ENCODE data around the gene FNBP1L. TPM values are rescaled to one million over a fixed set of nuclear protein-coding genes. Genes with fewer than 3 reads are reported as not detected.

Gene FNBP1L
- total RNA-seq, 1 experiment from 2014 or later, result 0.41 TPM

DNA sequence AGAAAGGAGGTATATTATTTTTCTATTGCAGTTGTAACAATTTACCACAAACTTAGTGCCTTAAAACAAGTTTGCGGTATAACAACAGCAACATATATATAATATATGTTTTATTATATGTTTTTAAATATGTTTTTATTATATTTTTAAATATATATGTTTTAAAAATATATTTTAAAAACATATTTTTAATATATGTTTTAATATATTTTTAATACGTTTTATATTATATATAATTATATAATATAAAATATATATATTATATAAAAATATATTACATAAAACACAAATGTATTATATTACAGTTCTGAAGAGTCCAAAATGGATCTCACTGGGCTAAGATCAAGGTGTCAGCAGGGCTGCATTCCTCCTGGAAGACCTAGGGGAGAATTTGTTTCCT, 27.5 kb upstream of the FNBP1L start:
- Histone ChIP-seq H3K4me2 (ENCODE audit: low read depth, low read length, poor library complexity, severe bottlenecking) (no peak overlapping the region), H3K79me2 (ENCODE audit: low read length) (no peaks in the 10 kb centered on the region), H3K9ac (ENCODE audit: low read length) (no peak overlapping the region), H4K20me1 (ENCODE audit: insufficient read depth, low read depth, low read length) (no peaks in the 10 kb centered on the region), H3K27ac (ENCODE audit: low read length) (no peak overlapping the region), H3K9me2 (replicated peaks; ENCODE audit: insufficient read depth, low read length) (no peaks in the 10 kb centered on the region), H3K27me3 (ENCODE audit: low read length) (no peaks in the 10 kb centered on the region), H3K4me3 (ENCODE audit: low read length) (no peak overlapping the region), H3K9me3 (ENCODE audit: low read length) (no peaks in the 10 kb centered on the region), H2AFZ (ENCODE audit: low read length) (no peak overlapping the region), H3K4me1 (ENCODE audit: low read length) (peaks cover 7% of the 10 kb centered on the region), H3K36me3 (ENCODE audit: insufficient read depth, low read length) (no peaks in the 10 kb centered on the region)
- DNase-seq, result no peak

DNA sequence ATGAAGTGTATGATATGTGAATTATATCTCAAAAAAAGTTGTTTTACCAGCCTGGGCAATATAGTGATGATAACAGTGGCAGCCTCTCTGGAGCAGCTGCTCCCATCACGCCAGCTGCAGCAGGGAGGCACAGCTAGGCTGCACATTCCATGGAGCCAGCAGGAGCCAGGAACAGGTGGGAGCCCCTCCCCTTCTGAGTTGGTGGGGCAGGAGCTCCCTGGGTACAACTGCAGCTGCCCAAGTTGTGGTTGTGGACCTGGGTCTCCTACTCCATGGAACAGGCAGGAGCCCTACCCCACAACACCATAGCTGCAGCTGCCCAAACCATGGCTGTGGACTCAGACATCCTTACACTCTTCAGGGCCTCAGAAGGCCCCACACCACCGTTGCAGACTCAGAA, 21.7 kb upstream of the FNBP1L start:
- Histone ChIP-seq H4K20me1 (ENCODE audit: insufficient read depth, low read depth, low read length) (no peaks in the 10 kb centered on the region), H3K36me3 (ENCODE audit: insufficient read depth, low read length) (no peaks in the 10 kb centered on the region), H3K9me2 (replicated peaks; ENCODE audit: insufficient read depth, low read length) (no peaks in the 10 kb centered on the region), H3K27me3 (ENCODE audit: low read length) (no peaks in the 10 kb centered on the region), H3K4me3 (ENCODE audit: low read length) (no peak overlapping the region), H3K4me1 (ENCODE audit: low read length) (no peaks in the 10 kb centered on the region), H2AFZ (ENCODE audit: low read length) (no peak overlapping the region), H3K27ac (ENCODE audit: low read length) (no peak overlapping the region), H3K79me2 (ENCODE audit: low read length) (no peaks in the 10 kb centered on the region), H3K9ac (ENCODE audit: low read length) (no peak overlapping the region), H3K9me3 (ENCODE audit: low read length) (no peaks in the 10 kb centered on the region), H3K4me2 (ENCODE audit: low read depth, low read length, poor library complexity, severe bottlenecking) (no peak overlapping the region)
- no peak for DNase-seq

DNA sequence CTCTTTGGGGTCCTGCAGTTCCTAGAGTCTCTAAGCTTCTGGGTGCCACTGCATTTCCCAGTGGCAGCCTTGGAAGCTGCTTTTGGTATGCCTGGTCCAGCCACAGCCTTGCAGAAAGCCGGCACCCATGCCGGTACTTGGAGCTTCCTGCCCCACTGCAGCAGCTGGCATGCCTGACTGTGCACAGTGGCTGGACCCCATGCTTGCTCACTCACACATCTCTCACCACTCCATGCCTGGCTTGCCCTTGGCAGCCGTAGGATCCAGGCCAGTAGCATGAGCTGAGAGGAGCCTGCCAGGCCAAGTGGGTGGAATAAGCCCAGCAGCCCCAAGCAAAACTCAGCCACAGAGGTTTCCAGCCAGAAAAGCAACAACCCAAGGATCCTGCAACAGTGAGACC, 20.3 kb upstream of the FNBP1L start:
- Histone ChIP-seq H3K27me3 (ENCODE audit: low read length) (no peaks in the 10 kb centered on the region), H3K9ac (ENCODE audit: low read length) (no peak overlapping the region), H4K20me1 (ENCODE audit: insufficient read depth, low read depth, low read length) (no peaks in the 10 kb centered on the region), H3K9me3 (ENCODE audit: low read length) (no peaks in the 10 kb centered on the region), H2AFZ (ENCODE audit: low read length) (no peak overlapping the region), H3K9me2 (replicated peaks; ENCODE audit: insufficient read depth, low read length) (no peaks in the 10 kb centered on the region), H3K4me3 (ENCODE audit: low read length) (no peak overlapping the region), H3K36me3 (ENCODE audit: insufficient read depth, low read length) (no peaks in the 10 kb centered on the region), H3K4me2 (ENCODE audit: low read depth, low read length, poor library complexity, severe bottlenecking) (no peak overlapping the region), H3K4me1 (ENCODE audit: low read length) (no peaks in the 10 kb centered on the region), H3K79me2 (ENCODE audit: low read length) (no peaks in the 10 kb centered on the region), H3K27ac (ENCODE audit: low read length) (no peak overlapping the region)
- no peak for DNase-seq

- no peak overlapping the region for H3K9ac ChIP-seq (ENCODE audit: low read length)
- DNase-seq, result peak; percentile 57
- H2AFZ ChIP-seq (ENCODE audit: low read length), result no peak overlapping the region
- peaks cover 3% of the 10 kb centered on the region; the same call in 1 of the 2 replicates for H3K4me1 ChIP-seq (ENCODE audit: low read length)
- H4K20me1 ChIP-seq (ENCODE audit: insufficient read depth, low read depth, low read length), result no peaks in the 10 kb centered on the region
- H3K9me2 ChIP-seq (replicated peaks; ENCODE audit: insufficient read depth, low read length), result no peaks in the 10 kb centered on the region
- H3K27me3 ChIP-seq (ENCODE audit: low read length), result no peaks in the 10 kb centered on the region
- no peaks in the 10 kb centered on the region for H3K36me3 ChIP-seq (ENCODE audit: insufficient read depth, low read length)
- no peaks in the 10 kb centered on the region for H3K79me2 ChIP-seq (ENCODE audit: low read length)
- H3K4me2 ChIP-seq (ENCODE audit: low read depth, low read length, poor library complexity, severe bottlenecking), result no peak overlapping the region
- H3K4me3 ChIP-seq (ENCODE audit: low read length), result no peak overlapping the region
- H3K27ac ChIP-seq (ENCODE audit: low read length), result no peak overlapping the region
- no peaks in the 10 kb centered on the region for H3K9me3 ChIP-seq (ENCODE audit: low read length)
Observed at GRCh38 chr1:93433407-93433961, 14.4 kb upstream of the FNBP1L start.

DNA sequence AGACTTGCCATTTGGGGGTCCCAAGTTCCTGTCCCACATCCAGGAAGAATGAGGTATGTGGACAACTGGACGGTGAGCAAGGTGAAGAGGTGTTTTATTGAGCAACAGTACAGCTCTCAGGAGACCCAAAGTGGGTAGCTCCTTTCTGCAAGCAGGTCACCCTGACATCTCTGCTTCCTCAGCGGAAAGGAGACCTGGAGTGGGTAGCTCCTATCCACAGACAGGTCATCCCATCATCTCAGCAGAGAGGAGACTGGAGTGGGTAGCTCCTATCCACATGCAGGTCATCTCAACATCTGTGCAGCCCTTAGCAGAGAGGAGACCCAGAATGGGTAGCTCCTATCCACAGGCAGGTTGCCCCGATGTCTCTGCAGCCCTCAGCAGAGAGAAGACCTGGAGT, 13.8 kb upstream of the FNBP1L start:
- H3K4me2 ChIP-seq (ENCODE audit: low read depth, low read length, poor library complexity, severe bottlenecking), result no peak overlapping the region
- H3K9ac ChIP-seq (ENCODE audit: low read length), result no peak overlapping the region
- no peaks in the 10 kb centered on the region for H3K9me3 ChIP-seq (ENCODE audit: low read length)
- H4K20me1 ChIP-seq (ENCODE audit: insufficient read depth, low read depth, low read length), result no peaks in the 10 kb centered on the region
- H3K4me3 ChIP-seq (ENCODE audit: low read length), result no peak overlapping the region
- H3K27ac ChIP-seq (ENCODE audit: low read length), result no peak overlapping the region
- H3K79me2 ChIP-seq (ENCODE audit: low read length), result no peaks in the 10 kb centered on the region
- H3K9me2 ChIP-seq (replicated peaks; ENCODE audit: insufficient read depth, low read length), result no peaks in the 10 kb centered on the region
- H2AFZ ChIP-seq (ENCODE audit: low read length), result no peak overlapping the region
- H3K36me3 ChIP-seq (ENCODE audit: insufficient read depth, low read length), result no peaks in the 10 kb centered on the region
- DNase-seq, result no peak
- H3K4me1 ChIP-seq (ENCODE audit: low read length), result peaks cover 3% of the 10 kb centered on the region; the same call in 1 of the 2 replicates
- H3K27me3 ChIP-seq (ENCODE audit: low read length), result no peaks in the 10 kb centered on the region

- Histone ChIP-seq H3K9ac (ENCODE audit: low read length) (no peak overlapping the region), H4K20me1 (ENCODE audit: insufficient read depth, low read depth, low read length) (no peaks in the 10 kb centered on the region), H3K9me2 (replicated peaks; ENCODE audit: insufficient read depth, low read length) (no peaks in the 10 kb centered on the region), H3K4me3 (ENCODE audit: low read length) (no peak overlapping the region), H3K79me2 (ENCODE audit: low read length) (no peaks in the 10 kb centered on the region), H3K36me3 (ENCODE audit: insufficient read depth, low read length) (no peaks in the 10 kb centered on the region), H3K27me3 (ENCODE audit: low read length) (no peaks in the 10 kb centered on the region), H3K9me3 (ENCODE audit: low read length) (no peaks in the 10 kb centered on the region), H2AFZ (ENCODE audit: low read length) (no peak overlapping the region), H3K27ac (ENCODE audit: low read length) (no peak overlapping the region), H3K4me1 (ENCODE audit: low read length) (peaks cover 3% of the 10 kb centered on the region; the same call in 1 of the 2 replicates), H3K4me2 (ENCODE audit: low read depth, low read length, poor library complexity, severe bottlenecking) (no peak overlapping the region)
- no peak for DNase-seq
Observed at GRCh38 chr1:93434987-93435386, 12.9 kb upstream of the FNBP1L start.

DNA sequence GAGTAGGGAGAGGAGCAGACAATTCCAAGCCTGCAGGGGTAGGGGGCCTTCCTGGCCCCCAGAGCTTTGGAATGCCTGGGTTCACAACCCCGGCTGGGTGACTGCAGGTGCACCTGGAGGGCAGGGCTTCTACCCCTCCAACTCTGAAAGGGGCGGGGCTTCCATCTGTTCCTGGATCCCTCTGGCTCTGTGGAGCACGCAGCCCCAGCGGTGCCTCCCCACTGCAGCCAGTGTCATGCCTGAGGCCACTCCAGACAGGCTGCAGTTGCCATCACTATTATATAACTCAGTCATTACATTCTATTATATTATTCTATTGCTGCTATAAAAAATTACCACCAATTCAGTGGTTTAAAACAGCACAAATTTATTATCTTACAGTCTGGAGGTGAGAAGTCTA, 12.5 kb upstream of the FNBP1L start:
- no peak overlapping the region for H2AFZ ChIP-seq (ENCODE audit: low read length)
- H3K27ac ChIP-seq (ENCODE audit: low read length), result no peak overlapping the region
- H3K9me2 ChIP-seq (replicated peaks; ENCODE audit: insufficient read depth, low read length), result no peaks in the 10 kb centered on the region
- H3K27me3 ChIP-seq (ENCODE audit: low read length), result no peaks in the 10 kb centered on the region
- no peaks in the 10 kb centered on the region for H4K20me1 ChIP-seq (ENCODE audit: insufficient read depth, low read depth, low read length)
- H3K4me3 ChIP-seq (ENCODE audit: low read length), result no peak overlapping the region
- H3K4me1 ChIP-seq (ENCODE audit: low read length), result peaks cover 3% of the 10 kb centered on the region; the same call in 1 of the 2 replicates
- H3K9me3 ChIP-seq (ENCODE audit: low read length), result no peaks in the 10 kb centered on the region
- no peaks in the 10 kb centered on the region for H3K36me3 ChIP-seq (ENCODE audit: insufficient read depth, low read length)
- DNase-seq, result no peak
- no peaks in the 10 kb centered on the region for H3K79me2 ChIP-seq (ENCODE audit: low read length)
- H3K4me2 ChIP-seq (ENCODE audit: low read depth, low read length, poor library complexity, severe bottlenecking), result no peak overlapping the region
- no peak overlapping the region for H3K9ac ChIP-seq (ENCODE audit: low read length)

DNA sequence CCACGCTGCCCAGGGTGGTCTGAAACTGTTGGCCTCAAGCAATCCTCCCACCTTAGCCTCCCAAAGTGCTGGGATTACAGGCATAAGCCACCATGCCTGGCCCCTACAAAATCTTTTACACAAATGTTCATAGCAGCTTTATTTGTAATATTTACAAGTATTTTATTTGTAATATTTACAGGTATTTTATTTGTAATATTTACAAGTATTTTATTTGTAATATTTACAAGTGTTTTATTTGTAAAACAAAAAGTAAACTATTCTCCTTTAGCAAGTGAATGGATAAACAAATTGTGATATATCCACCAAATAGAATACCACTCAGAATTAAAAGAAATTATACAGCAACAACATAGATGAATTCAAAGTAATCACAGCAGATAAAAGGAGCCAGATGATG, 11.4 kb upstream of the FNBP1L start:
- Histone ChIP-seq H3K4me1 (ENCODE audit: low read length) (peaks cover 3% of the 10 kb centered on the region; the same call in 1 of the 2 replicates), H3K4me2 (ENCODE audit: low read depth, low read length, poor library complexity, severe bottlenecking) (no peak overlapping the region), H3K79me2 (ENCODE audit: low read length) (no peaks in the 10 kb centered on the region), H3K36me3 (ENCODE audit: insufficient read depth, low read length) (no peaks in the 10 kb centered on the region), H3K9me2 (replicated peaks; ENCODE audit: insufficient read depth, low read length) (no peaks in the 10 kb centered on the region), H2AFZ (ENCODE audit: low read length) (no peak overlapping the region), H4K20me1 (ENCODE audit: insufficient read depth, low read depth, low read length) (no peaks in the 10 kb centered on the region), H3K27me3 (ENCODE audit: low read length) (no peaks in the 10 kb centered on the region), H3K9me3 (ENCODE audit: low read length) (no peaks in the 10 kb centered on the region), H3K9ac (ENCODE audit: low read length) (no peak overlapping the region), H3K27ac (ENCODE audit: low read length) (no peak overlapping the region), H3K4me3 (ENCODE audit: low read length) (no peak overlapping the region)
- DNase-seq, result no peak
